ENCODE data around the gene ZDHHC8.

- no peak for TF ChIP-seq CTCF (IDR thresholded peaks at IDR 0.05)
- TF ChIP-seq POLR2A (IDR thresholded peaks at IDR 0.05) = no peak
- no peak for TF ChIP-seq POLR2AphosphoS5 (IDR thresholded peaks at IDR 0.05)
Observed at GRCh38 chr22:20115691-20116375, 15.8 kb upstream of the ZDHHC8 start, which contains the start of gene RANBP1.
